ENCODE data around the gene ATAD3B. TPM values are rescaled to one million over a fixed set of nuclear protein-coding genes. Genes with fewer than 3 reads are reported as not detected.

Gene ATAD3B
- total and polyA plus RNA-seq, 2 of the 13 experiments (the other 11 are each of a cell fraction or from before 2014, with no cell fraction given), result 9.6 to 31.1 TPM

- TF ChIP-seq ZNF513 (CRISPR knock-in tag; conservative IDR thresholded peaks at IDR 0.05), result no peak
- no peak for TF ChIP-seq ATF3 (CRISPR knock-in tag; IDR thresholded peaks at IDR 0.05)
- TF ChIP-seq IRF2 (CRISPR knock-in tag; IDR thresholded peaks at IDR 0.05), result peak; percentile 14; the same call in 1 of the 2 replicates
- TF ChIP-seq ZNF614 (CRISPR knock-in tag; IDR thresholded peaks at IDR 0.05; ENCODE audit: borderline replicate concordance), result no peak
- no peak for TF ChIP-seq ZNF781 (CRISPR knock-in tag; IDR thresholded peaks at IDR 0.05; ENCODE audit: borderline replicate concordance, not compliant biosample characterization)
- TF ChIP-seq KDM6A (CRISPR knock-in tag; IDR thresholded peaks at IDR 0.05; ENCODE audit: low read depth), result no peak
- no peak for TF ChIP-seq ZNF460 (CRISPR knock-in tag; IDR thresholded peaks at IDR 0.05; ENCODE audit: borderline replicate concordance)
- TF ChIP-seq POLR2A (IDR thresholded peaks at IDR 0.05; ENCODE audit: insufficient read depth in 1 of 2, low read depth in 2 of 2, low read length in 2 of 2), result no peak
- TF ChIP-seq ONECUT2 (CRISPR knock-in tag; IDR thresholded peaks at IDR 0.05), result no peak
- TF ChIP-seq KDM3A (CRISPR knock-in tag; IDR thresholded peaks at IDR 0.05; ENCODE audit: low read depth), result no peak
- no peak for TF ChIP-seq RAD51 (IDR thresholded peaks at IDR 0.05; ENCODE audit: borderline replicate concordance)
- TF ChIP-seq NBN (conservative IDR thresholded peaks at IDR 0.05), result no peak
- TF ChIP-seq BRCA1 (CRISPR knock-in tag; IDR thresholded peaks at IDR 0.05), result no peak
- no peak for TF ChIP-seq ZZZ3 (CRISPR knock-in tag; IDR thresholded peaks at IDR 0.05; ENCODE audit: borderline replicate concordance)
- TF ChIP-seq NFE2L2 (IDR thresholded peaks at IDR 0.05; ENCODE audit: low read length), result no peak
- TF ChIP-seq ATF1 (CRISPR knock-in tag; IDR thresholded peaks at IDR 0.05), result no peak
- TF ChIP-seq ZKSCAN1 (IDR thresholded peaks at IDR 0.05; ENCODE audit: low read length), result no peak
- TF ChIP-seq ZNF121 (CRISPR knock-in tag; IDR thresholded peaks at IDR 0.05), result no peak; the same call in 1 of the 2 replicates
- TF ChIP-seq ERF (CRISPR knock-in tag; IDR thresholded peaks at IDR 0.05), result no peak
- TF ChIP-seq ZNF574 (CRISPR knock-in tag; IDR thresholded peaks at IDR 0.05), result peak; percentile 20
- TF ChIP-seq ZNF317 (CRISPR knock-in tag; IDR thresholded peaks at IDR 0.05), result 0 out of 2 replicates have a peak, but pooled peaks have one; percentile 63
- no peak for TF ChIP-seq BORCS8-MEF2B (CRISPR knock-in tag; IDR thresholded peaks at IDR 0.05)
- no peak for TF ChIP-seq FOXJ3 (CRISPR knock-in tag; IDR thresholded peaks at IDR 0.05; ENCODE audit: borderline replicate concordance)
- no peak for TF ChIP-seq HCFC1 (IDR thresholded peaks at IDR 0.05; ENCODE audit: low read depth, low read length)
- no peak for TF ChIP-seq SOX6 (IDR thresholded peaks at IDR 0.05)
- peak; percentile 43; the same call in 1 of the 2 replicates for TF ChIP-seq SOX6 (CRISPR knock-in tag; IDR thresholded peaks at IDR 0.05)
- TF ChIP-seq ZNF772 (CRISPR knock-in tag; IDR thresholded peaks at IDR 0.05), result peak; percentile 57; the same call in 1 of the 2 replicates
- no peak for TF ChIP-seq ZNF737 (CRISPR knock-in tag; IDR thresholded peaks at IDR 0.05; ENCODE audit: borderline replicate concordance)
- no peak for TF ChIP-seq KDM5A (IDR thresholded peaks at IDR 0.05; ENCODE audit: borderline replicate concordance, low read length)
- no peak for TF ChIP-seq GTF2F1 (IDR thresholded peaks at IDR 0.05; ENCODE audit: low read length)
Measured at GRCh38 chr1:1430114-1430982, 41.2 kb upstream of the ATAD3B start (continued).
